ENCODE results near the gene TSPAN15.

Gene TSPAN15

DNA sequence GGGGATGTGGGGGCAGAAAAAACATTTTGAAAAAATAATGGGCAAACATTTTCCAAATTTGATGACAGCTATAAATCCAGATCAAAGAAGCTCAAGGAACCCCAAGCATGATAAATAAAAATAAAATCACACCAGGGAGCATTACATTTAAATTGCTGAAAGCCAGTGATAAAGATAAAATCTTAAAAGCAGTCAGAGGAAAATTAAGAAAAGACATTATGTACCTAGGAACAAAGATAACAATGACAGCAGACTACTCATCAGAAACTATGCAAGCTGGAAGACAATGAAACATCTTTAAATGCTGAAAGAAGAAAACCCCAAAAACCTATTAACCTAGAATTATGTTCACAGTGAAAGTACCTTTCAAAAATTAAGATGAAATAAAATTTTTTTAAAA lies 98.7 kb downstream of the TSPAN15 start:
- no peak for DNase-seq (ENCODE audit: extremely low read depth, low read depth)
- H3K4me3 ChIP-seq (replicated peaks; ENCODE audit: low read depth, low read length): no peak overlapping the region
- TF ChIP-seq, protein P1, sequence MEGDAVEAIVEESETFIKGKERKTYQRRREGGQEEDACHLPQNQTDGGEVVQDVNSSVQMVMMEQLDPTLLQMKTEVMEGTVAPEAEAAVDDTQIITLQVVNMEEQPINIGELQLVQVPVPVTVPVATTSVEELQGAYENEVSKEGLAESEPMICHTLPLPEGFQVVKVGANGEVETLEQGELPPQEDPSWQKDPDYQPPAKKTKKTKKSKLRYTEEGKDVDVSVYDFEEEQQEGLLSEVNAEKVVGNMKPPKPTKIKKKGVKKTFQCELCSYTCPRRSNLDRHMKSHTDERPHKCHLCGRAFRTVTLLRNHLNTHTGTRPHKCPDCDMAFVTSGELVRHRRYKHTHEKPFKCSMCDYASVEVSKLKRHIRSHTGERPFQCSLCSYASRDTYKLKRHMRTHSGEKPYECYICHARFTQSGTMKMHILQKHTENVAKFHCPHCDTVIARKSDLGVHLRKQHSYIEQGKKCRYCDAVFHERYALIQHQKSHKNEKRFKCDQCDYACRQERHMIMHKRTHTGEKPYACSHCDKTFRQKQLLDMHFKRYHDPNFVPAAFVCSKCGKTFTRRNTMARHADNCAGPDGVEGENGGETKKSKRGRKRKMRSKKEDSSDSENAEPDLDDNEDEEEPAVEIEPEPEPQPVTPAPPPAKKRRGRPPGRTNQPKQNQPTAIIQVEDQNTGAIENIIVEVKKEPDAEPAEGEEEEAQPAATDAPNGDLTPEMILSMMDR (IDR thresholded peaks at IDR 0.05; ENCODE audit: low read depth, low read length, missing control alignments): no peak

DNA sequence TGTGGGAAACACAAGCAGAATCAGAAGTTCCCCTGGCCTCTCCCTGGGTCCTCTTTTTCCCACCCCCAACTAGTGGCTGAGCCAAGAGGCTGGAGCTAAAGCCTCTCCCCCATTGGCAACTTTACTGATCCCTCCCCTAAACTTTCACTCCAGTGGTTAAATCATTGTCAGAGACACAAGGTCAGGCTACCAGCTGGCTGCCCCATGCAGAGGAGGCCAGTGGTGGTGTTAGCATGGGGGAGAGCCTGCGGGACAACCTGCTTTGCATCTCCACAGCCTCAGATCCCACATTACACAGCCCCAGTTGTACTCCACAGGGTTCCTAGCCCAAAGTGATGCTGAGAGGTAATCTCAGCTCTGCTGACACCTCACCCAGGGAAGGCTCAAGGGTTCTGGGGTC lies 101.0 kb downstream of the TSPAN15 start:
- DNase-seq (ENCODE audit: extremely low read depth, low read depth): no peak
- H3K4me3 ChIP-seq (replicated peaks; ENCODE audit: low read depth, low read length): no peak overlapping the region
- TF ChIP-seq, protein P1 (IDR thresholded peaks at IDR 0.05; ENCODE audit: low read depth, low read length, missing control alignments): no peak

DNA sequence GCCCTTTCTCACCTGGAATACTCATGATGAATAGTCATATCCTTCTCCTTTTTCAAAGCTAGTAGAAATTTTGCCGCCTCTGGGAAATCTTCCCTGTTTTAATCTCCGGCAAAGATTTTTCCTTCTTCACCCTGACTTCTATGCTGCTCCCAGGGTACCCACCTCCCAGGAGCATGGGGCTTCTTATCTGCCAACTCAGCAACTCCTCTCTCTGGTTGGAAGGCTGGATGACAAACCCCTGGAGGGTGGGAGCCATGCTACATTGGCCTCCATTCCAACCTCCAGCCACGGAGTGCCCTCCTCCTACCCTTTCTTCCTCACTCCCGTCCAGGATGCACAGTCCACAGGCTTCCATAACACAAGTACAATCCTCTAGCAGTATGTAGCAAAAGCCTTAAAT lies 102.1 kb downstream of the TSPAN15 start:
- TF ChIP-seq, protein P1 (IDR thresholded peaks at IDR 0.05; ENCODE audit: low read depth, low read length, missing control alignments): no peak
- no peak overlapping the region for H3K4me3 ChIP-seq (replicated peaks; ENCODE audit: low read depth, low read length)
- no peak for DNase-seq (ENCODE audit: extremely low read depth, low read depth)

DNA sequence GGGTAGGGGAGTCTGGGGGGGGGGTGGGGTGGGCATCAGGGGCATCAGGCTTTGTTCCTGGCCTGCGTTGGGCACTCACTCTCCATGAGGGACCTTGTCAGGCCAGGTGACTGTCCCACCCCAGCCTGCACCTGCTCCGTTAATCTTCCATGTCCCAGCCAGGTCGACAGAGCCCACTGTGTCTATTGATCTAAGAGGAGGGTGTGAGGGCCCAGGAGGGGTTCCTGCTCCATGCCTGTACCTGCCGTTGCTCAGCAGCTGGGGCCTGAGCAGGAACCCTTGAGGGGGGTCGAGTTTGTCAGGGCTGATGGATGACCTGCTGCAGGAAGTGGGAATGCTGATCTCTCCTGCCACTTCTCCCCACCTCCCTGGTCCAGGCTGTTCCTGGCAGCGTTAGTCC lies 103.3 kb downstream of the TSPAN15 start:
- DNase-seq (ENCODE audit: extremely low read depth, low read depth): no peak
- no peak overlapping the region for H3K4me3 ChIP-seq (replicated peaks; ENCODE audit: low read depth, low read length)
- TF ChIP-seq, protein P1 (IDR thresholded peaks at IDR 0.05; ENCODE audit: low read depth, low read length, missing control alignments): no peak
